COLO668 (cell line): ENCODE results near the gene SF3A2.
A peak's percentile ranks its signal among the peaks of the same experiment; 100 is the strongest.

Experiments used
- DNase-seq: peaks from one replicate; lab custom pipeline; 2025; ENCODE audit not compliant: unreplicated experiment; lab: John Stamatoyannopoulos, UW

SF3A2 gene

GRCh38 chr19:2239771-2240770 lies 3.4 kb downstream of the SF3A2 start:
- peak; percentile 42 for DNase-seq

- DNase-seq, result peak; percentile 64
Measured at GRCh38 chr19:2240881-2241760, 4.5 kb downstream of the SF3A2 start.

DNA sequence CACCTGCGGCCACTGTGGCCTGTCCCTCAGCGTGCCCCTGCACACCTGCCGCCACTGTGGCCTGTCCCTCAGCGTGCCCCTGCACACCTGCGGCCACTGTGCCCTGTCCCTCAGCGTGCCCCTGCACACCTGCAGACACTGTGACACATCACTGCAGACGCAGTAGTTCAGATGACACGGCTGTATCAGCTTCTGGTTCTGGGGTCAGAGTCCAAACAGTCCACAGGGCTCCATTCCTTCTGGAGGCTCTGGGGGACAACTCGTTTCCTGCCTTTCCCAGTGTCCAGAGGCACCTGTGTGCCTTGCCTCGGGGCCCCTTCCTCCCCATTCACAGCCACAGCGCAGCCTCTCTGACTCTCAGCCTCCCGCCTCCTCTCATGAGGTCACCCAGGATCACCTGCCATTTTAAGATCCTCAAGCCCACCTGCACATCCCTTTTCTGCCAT lies 5.5 kb downstream of the SF3A2 start:
- DNase-seq, result peak; percentile 84

GRCh38 chr19:2242816-2243215 lies 6.2 kb downstream of the SF3A2 start:
- DNase-seq, result no peak

DNA sequence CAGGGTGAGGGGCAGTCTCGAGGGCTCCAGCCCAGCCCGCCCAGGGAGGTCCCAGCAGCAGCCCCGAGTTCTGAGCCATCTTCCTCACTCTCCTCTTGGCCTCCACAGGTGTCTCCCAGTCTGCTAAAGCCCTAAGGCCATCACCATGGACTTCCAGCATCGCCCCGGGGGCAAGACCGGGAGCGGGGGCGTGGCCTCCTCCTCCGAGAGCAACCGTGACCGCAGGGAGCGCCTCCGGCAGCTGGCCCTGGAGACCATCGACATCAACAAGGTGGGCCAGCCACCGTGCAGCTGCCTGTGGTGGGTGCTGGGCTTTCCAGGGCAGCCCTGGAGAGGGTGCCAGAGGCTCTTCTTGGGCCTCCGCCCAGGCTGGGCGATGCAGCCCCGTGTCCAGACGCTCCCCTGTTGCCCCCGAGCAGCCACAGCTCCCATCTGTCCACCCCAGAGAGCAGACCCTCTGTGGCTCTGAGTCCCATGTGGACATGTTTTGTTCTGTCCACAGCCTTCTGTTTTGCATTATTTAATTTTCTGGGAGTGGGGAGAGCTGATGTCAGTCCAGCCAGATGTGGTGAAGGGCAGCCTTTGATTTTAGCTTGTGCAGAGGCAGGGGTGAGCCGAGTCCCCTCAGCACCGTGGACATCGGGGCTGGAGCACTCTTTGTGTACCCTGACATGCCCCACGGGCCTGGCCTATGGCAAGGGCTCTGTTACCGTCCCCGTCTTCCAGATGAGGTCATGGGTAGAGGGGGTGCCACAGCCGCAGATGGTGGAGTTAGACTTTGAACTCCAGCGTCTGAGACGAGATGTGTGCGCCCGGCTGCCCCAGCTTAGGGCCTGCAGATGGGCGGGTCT lies 6.9 kb downstream of the SF3A2 start:
- DNase-seq, result peak; percentile 90

DNA sequence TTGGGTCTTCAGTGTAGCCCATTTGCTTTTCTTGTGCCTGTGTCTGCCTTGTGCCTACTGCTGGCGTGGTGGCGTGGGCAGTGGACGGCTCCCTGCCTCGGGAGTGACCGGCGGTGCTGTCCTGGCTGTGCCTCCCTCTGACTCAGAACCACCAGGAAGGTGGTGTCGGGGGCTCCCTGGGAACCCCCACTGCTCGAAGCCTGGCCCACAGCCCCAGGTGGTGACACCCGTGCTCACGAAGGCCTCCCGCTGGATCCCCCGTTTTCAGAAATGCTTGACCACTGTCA lies 7.4 kb downstream of the SF3A2 start:
- no peak for DNase-seq

GRCh38 chr19:2244486-2244885 lies 7.9 kb downstream of the SF3A2 start:
- peak; percentile 40 for DNase-seq

DNA sequence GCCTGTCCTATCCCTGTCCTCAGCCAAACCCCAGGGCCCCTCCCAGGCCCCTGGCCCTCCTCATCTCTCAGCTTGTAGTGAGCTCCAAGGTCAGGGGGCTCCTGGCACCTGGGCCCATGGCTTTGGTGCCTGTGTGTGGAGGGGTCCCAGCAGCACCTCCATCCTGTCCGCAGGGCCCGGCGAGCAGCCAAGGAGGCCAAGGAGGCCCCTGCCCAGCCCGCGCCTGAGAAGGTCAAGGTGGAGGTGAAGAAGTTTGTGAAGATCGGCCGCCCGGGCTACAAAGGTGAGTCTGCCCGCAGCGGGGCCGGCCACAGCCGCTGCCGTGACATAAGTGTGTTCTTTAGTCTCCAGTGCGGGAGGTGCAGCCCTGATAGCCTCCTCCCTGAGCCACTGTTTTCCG lies 8.6 kb downstream of the SF3A2 start:
- DNase-seq, result no peak

DNA sequence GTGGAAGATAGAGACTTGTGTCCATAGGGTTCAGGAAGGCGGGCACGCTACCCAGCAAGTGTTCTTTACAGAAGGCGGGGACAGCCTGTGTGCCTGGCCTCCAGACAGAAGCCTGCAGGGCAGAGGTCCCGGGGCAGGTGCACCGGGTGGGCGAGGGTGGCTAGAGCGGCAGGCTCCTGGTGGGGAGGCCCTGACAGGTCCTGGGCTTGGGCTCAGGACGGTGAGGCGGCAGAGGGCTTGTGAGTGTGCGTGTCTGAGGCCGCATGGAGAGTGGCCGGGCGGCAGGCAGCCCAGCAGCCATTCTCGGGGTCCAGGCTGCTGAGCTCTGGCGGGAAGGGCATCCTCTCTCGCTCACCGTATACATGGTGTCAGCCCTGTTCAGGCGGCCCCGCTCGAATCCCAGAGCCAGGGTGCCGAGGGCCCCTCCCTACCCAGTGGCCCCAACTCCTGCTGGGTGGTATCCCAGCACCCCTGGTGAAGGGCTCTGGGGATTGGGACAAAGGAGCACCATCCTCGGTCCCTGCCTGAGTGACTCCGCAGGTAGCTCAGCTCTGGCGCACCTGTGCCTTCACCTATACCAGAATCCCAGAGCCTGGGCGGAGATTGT lies 9.5 kb downstream of the SF3A2 start:
- no peak for DNase-seq

DNA sequence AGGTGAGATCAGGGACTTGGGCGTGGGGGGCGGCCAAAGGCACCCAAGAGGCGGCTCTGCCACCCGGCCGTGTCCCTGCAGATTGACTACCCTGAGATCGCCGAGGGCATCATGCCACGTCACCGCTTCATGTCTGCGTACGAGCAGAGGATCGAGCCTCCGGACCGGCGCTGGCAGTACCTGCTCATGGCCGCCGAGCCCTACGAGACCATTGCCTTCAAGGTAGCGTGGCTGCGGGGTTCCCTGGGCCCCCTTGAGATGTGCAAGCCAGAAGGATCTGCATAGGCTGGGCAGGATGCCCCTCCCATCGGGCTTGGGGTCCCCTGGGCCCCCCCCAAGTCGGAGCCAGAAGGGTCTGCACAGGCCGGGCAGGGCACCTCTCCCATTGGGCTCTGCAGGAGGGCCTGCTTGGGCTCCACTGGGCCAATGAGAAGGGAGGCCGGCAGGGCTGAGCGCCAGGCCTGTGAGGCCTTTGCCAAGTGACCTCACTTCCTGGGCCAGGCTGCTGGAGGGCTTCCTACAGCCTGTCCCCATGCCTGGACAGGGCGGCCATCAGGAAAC lies 10.3 kb downstream of the SF3A2 start:
- DNase-seq, result no peak

- no peak for DNase-seq
Measured at GRCh38 chr19:2247433-2248101, 10.9 kb downstream of the SF3A2 start.

DNA sequence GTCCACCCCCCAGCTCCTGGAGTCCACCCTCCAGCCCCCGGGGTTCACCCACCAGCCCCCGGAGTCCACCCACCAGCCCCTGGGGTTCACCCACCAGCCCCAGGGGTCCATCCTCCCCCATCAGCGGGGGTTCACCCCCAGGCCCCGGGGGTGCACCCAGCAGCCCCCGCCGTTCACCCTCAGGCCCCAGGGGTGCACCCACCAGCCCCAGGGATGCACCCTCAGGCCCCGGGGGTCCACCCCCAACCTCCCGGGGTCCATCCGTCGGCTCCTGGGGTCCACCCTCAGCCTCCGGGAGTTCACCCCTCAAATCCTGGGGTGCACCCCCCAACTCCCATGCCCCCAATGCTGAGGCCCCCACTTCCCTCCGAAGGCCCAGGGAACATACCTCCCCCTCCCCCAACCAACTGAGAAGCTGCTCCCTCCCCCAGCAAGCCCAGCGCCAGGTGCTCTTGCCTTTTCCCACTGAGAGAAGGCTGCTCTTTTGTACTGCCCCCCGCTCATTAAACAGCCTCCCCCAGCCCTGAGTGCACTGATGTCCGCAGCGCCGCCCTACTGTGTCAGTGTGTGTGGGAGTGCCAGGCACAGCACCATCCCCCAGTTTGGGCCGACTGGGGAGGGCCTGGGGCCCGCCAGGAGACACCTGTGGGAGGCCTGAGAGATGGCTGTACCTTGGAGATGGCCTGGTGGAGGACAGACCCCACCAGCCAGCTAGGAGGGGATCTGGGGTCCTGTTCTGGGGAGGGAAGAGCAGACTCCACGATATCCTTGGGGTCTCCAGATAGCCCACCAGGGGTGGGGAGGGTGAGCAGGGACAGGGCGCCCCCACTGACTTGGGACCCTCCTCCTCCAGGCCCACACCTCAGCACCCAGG lies 11.7 kb downstream of the SF3A2 start:
- DNase-seq, result no peak

DNA sequence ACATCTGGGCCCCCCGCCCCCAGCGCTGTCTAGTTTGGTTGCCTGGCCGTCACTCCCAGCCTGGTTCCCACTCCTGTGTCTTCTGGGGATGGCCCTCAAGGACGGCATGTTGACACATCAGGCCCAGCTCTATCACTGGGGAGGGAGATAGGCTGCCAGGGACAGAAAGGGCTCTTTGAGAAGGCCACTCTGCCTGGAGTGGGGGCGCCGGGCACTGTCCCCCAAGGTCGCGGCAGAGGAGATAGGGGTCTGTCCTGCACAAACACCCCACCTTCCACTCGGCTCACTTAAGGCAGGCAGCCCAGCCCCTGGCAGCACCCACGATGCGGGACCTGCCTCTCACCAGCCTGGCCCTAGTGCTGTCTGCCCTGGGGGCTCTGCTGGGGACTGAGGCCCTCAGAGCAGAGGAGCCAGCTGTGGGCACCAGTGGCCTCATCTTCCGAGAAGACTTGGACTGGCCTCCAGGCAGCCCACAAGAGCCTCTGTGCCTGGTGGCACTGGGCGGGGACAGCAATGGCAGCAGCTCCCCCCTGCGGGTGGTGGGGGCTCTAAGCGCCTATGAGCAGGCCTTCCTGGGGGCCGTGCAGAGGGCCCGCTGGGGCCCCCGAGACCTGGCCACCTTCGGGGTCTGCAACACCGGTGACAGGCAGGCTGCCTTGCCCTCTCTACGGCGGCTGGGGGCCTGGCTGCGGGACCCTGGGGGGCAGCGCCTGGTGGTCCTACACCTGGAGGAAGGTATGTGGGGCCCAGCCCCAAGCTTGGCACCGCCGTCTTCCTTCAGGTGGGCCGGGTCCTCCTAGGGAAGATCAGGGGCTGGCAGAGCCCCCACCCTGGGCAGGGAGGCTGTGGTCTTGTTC lies 12.6 kb downstream of the SF3A2 start, which contains the start of gene AMH:
Gene AMH (plus strand): TSS at position 314 of the 857 bp plus-strand sequence. CDS start 10 bp downstream, at position 324.
- DNase-seq, result no peak

GRCh38 chr19:2249880-2250765 lies 13.5 kb downstream of the SF3A2 start:
- DNase-seq, result peak; percentile 18

DNA sequence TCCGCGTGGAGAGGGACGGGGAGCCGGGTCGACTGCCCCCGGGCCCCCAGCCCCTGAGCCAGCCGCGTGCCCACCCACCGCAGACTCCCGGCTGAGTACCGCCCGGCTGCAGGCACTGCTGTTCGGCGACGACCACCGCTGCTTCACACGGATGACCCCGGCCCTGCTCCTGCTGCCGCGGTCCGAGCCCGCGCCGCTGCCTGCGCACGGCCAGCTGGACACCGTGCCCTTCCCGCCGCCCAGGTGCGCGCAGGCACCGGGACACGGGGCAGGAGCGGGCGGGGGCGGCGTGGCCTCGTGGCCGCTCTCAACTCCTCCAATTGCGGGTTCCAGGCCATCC lies 14.1 kb downstream of the SF3A2 start:
- DNase-seq, result no peak

- no peak for DNase-seq
Measured at GRCh38 chr19:2251106-2252054, 14.8 kb downstream of the SF3A2 start.
